Measurements from ENCODE around the gene TPK1.

TPK1 gene

DNA sequence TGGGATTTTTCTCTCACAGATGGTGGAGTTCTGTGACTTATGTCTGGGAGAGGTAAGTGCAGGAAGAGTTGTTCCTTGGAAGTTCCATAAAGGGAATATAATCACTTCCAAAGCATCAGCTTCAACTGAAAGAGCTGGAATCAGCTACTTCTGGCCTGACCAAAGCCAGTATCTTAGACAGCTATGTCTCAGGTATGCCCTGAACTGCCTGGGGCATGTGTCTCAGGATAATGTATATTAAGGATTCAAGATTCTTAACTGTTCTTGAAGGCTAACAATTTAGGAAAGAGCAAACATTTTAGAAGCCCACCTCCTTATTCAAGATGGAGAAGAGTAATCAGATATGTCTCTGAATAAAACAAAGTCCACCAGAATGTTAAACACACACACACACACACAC, 420.0 kb downstream of the TPK1 start:
- no peak for TF ChIP-seq GATA3 (IDR thresholded peaks at IDR 0.05; ENCODE audit: low read depth, low read length)
- TF ChIP-seq GATA2 (IDR thresholded peaks at IDR 0.05; ENCODE audit: low read depth, low read length), result no peak

DNA sequence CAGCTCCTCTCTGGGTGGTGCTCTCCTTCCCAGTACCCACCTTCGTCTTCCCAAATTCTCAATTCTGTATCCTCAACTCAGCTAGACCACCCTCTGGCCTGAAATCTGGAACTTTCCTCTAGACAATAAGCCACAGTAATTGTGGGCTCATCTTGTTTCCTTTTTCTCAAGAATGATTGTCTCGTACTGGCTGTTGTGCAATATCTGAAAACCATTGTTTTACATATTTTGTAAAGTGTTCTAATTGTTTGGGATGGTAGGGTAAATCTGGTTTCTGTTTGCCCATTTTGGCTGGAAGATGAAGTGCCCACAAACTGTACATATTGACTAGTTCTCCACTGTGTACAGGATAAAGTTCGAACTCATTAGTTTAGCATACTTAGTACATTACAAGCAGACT, 421.0 kb downstream of the TPK1 start:
- no peak for TF ChIP-seq GATA2 (IDR thresholded peaks at IDR 0.05; ENCODE audit: low read depth, low read length)
- no peak for TF ChIP-seq GATA3 (IDR thresholded peaks at IDR 0.05; ENCODE audit: low read depth, low read length)

DNA sequence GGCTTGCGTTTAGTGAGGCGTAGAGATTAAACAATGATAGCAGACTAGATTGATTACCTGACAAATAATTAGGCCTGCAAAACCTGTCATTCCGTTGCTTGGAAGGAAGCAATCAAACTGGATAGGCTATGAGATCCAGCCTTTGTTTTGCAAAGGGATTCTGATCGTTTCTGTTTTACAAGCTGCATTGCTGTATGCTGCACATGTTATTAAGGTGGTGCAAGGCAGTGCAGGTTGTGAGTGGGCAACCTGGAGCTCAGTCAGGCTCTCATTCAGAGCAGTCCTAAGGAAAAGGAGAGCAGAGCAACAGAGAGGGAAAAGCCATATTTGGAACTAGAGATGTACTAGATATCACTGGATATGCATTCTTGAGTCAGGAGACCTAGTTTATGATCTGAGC, 425.4 kb downstream of the TPK1 start:
- no peak for TF ChIP-seq GATA2 (IDR thresholded peaks at IDR 0.05; ENCODE audit: low read depth, low read length)
- no peak for TF ChIP-seq GATA3 (IDR thresholded peaks at IDR 0.05; ENCODE audit: low read depth, low read length)

DNA sequence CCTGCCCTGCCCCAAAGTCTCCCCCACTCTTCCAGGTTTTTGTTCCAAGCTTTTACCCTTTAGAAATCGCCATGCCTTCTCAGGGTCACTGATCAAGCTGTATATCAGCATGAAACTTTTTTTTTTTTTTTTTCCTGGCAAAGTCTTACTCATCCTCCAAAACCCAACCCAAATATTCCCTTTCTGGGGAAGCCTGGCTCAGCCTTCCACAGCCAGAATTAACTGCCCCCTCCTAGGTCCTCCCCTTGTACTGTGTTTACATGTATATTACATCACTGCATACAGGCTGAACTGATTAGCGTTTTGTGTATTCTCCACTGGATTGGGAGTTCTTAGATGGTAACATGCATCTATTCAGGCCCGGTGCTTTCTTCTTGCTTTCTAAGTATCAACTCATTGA, 427.7 kb downstream of the TPK1 start:
- no peak for TF ChIP-seq GATA3 (IDR thresholded peaks at IDR 0.05; ENCODE audit: low read depth, low read length)
- TF ChIP-seq GATA2 (IDR thresholded peaks at IDR 0.05; ENCODE audit: low read depth, low read length), result no peak

DNA sequence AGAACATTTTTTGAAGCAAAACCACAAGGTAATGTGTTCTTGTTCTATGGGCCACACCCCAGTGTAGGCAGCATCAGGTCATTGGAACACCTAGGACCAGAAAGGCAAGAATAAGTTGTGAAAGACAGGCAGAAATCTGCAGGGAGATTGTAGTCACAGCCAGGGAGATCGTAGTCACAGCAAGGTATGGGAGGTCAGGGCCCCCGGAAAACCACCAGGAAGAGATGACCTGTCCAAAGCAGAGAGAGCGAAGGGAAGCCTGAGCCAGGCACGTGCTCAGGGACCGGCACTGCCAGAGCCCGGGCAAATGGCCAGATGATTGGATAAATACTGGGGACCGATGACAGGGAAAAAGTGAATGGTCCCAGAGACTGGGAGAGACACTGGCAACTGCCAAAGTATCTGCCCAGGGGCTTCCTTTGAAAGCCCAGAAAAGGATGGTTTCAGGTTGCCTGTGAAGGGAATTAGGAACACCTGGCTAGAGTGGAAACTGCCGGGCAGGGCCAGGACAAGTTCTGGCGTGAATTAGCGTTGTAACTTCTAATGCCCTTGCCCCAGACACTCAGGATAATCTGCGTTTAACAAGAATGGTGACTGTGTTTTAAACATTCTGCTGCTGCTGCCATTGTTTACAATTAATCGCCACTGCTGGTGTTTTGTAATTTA, 428.5 kb downstream of the TPK1 start:
- TF ChIP-seq GATA3 (IDR thresholded peaks at IDR 0.05; ENCODE audit: low read depth, low read length) (no peak), GATA2 (IDR thresholded peaks at IDR 0.05; ENCODE audit: low read depth, low read length) (no peak)

DNA sequence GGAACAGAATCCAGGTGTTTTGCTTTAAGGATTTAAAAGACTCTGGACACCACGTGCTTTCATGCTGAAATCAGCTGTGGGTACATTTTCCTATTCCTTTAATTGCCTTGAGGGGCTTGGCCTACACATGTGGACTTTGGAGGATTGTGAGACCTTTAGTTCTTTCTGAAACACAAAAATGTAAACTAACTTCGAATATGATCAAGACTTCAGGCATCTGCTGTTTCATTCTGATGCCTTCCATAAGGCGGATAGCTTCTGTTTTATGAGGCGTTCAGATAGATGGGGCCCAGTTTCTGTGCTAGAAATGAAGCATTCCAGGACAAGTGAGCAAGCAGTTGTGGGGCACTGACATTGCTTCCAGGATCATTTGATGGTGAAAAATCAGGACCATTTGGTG, 430.9 kb downstream of the TPK1 start:
- no peak for TF ChIP-seq GATA3 (IDR thresholded peaks at IDR 0.05; ENCODE audit: low read depth, low read length)
- TF ChIP-seq GATA2 (IDR thresholded peaks at IDR 0.05; ENCODE audit: low read depth, low read length), result no peak

DNA sequence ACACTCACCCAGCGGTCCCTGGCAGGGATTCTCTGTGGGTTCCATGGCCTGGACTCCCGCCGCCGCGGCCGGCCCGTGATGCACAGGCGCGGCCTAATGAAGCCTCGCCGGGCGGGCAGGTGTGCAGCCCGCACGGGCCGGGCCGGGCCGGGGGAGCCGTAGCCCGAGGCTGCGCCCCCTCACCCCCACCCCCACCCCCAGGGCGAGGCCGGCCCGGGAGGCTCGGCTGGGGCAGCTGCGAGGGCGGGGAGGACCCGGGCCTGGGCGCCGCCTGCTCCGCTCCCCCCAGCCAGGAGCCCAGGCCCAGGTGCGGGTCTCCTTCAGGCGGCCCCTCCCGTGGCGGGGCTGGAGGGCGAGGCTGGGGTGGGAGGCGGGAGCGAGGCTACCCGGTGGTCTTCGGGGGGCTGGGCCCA, 432.2 kb downstream of the TPK1 start, which contains the start of gene NOBOX:
TSS of gene NOBOX (minus strand) at position 45 of the 413 bp plus-strand sequence.
- TF ChIP-seq GATA2 (IDR thresholded peaks at IDR 0.05; ENCODE audit: low read depth, low read length) (no peak), GATA3 (IDR thresholded peaks at IDR 0.05; ENCODE audit: low read depth, low read length) (no peak)

DNA sequence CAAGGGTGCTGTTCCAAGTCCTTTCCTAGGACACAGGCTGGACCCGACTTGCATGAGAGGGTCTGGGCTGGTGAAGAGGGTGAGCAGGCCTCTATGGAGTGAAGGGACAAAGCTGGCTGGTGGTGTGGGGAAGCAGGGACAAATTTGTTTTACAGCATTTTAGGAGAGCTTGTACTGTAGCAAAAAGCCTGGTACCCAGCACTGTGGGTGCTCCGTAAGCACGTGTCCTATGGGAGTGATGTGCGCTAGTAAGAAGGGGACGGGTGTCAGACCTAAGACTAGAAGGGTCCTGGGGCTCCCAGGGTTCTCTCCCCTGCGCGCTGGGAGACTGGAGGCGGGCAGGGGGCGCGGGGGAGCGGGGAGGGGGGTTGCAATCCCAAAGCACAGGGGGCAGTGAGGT, 432.8 kb downstream of the TPK1 start:
- no peak for TF ChIP-seq GATA2 (IDR thresholded peaks at IDR 0.05; ENCODE audit: low read depth, low read length)
